Erythroblast (primary cell): Measurements from ENCODE around the gene OSER1.

Source experiments
- GATA1 ChIP-seq: IDR thresholded peaks from 2 replicates; pipeline ENCODE4 v1.6.1; 2011; ENCODE audit warnings: low read depth, mild to moderate bottlenecking, control low read depth, low read length, moderate library complexity
- POLR2A ChIP-seq: IDR thresholded peaks from 2 replicates; pipeline ENCODE4 v1.6.1; 2011; ENCODE audit warnings: mild to moderate bottlenecking, low read length

GRCh38 chr20:44196271-44196670 is 14.3 kb downstream of the OSER1 start:
- TF ChIP-seq POLR2A: no peak
- TF ChIP-seq GATA1: no peak
